GM21576 (cell line): ENCODE results near the gene TPCN2.
A peak's percentile ranks its signal among the peaks of the same experiment; 100 is the strongest.
"Not testable (repeated sequence)": the region's sequence is repeated elsewhere in the genome, so short reads cannot be mapped to it uniquely, and the experiment has no call there.

Source experiments
- ATAC-seq: cut with Tn5 transposase; IDR thresholded peaks from one replicate; pipeline ENCODE4 v1.9.1; 2021; ENCODE audit warnings: mild to moderate bottlenecking, moderate library complexity; ENCODE audit not compliant: unreplicated experiment

TPCN2 gene

GRCh38 chr11:69048694-69049489 lies at the start of gene TPCN2:
Gene TPCN2 (plus strand): TSS chr11:69048932. CDS start chr11:69048998, 66 bp downstream.
- peak; percentile 80 for ATAC-seq

GRCh38 chr11:68999093-68999747 lies 49.5 kb upstream of the TPCN2 start:
- ATAC-seq = no peak

GRCh38 chr11:68999748-69000355 lies 48.9 kb upstream of the TPCN2 start:
- not testable (repeated sequence) for ATAC-seq

- no peak for ATAC-seq
Measured at GRCh38 chr11:69000391-69000790, 48.3 kb upstream of the TPCN2 start.

- no peak for ATAC-seq
Measured at GRCh38 chr11:69000831-69001242, 47.9 kb upstream of the TPCN2 start.

GRCh38 chr11:69001243-69002081 lies 47.3 kb upstream of the TPCN2 start:
- no peak for ATAC-seq

GRCh38 chr11:69002110-69002569 lies 46.6 kb upstream of the TPCN2 start:
- ATAC-seq = no peak

- no peak for ATAC-seq
Measured at GRCh38 chr11:69002570-69003231, 46.0 kb upstream of the TPCN2 start.

GRCh38 chr11:69003301-69003865 lies 45.3 kb upstream of the TPCN2 start:
- no peak for ATAC-seq

- ATAC-seq = no peak
Measured at GRCh38 chr11:69003866-69004367, 44.8 kb upstream of the TPCN2 start.

- no peak for ATAC-seq
Measured at GRCh38 chr11:69004411-69005182, 44.1 kb upstream of the TPCN2 start.

GRCh38 chr11:69005183-69005630 lies 43.5 kb upstream of the TPCN2 start:
- no peak for ATAC-seq

- ATAC-seq = no peak
Measured at GRCh38 chr11:69005631-69006368, 42.9 kb upstream of the TPCN2 start.

GRCh38 chr11:69006816-69007215 lies 41.9 kb upstream of the TPCN2 start:
- ATAC-seq = no peak

- no peak for ATAC-seq
Measured at GRCh38 chr11:69007975-69008381, 40.8 kb upstream of the TPCN2 start.

- no peak for ATAC-seq
Measured at GRCh38 chr11:69008737-69009440, 39.8 kb upstream of the TPCN2 start.

- no peak for ATAC-seq
Measured at GRCh38 chr11:69009441-69010211, 39.1 kb upstream of the TPCN2 start.
